ENCODE results near the gene KCNB1.

DNA sequence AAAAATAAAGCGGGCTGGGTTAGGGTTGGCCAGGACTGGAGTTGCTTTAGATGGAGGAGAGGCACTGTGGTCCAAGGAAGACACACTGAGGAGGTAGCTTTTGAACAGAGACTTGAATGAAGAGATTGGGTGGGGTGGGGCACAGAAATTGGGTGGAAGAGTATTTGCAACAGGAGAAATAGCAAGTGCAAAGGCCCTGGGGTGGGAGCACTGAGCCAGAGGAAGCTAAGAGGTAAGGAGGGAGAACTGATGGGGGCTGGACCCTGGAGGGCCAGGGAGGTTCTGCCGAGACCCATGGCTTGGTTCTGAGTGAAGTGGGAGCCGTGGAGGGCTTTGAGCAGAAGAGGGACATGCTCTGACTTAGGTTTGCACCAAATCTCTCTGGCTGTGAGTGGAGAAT, 45.4 kb downstream of the KCNB1 start:
- TF ChIP-seq EP300 (IDR thresholded peaks at IDR 0.05) (no peak), POLR2A (IDR thresholded peaks at IDR 0.05) (no peak)
- TF ChIP-seq, protein P1, sequence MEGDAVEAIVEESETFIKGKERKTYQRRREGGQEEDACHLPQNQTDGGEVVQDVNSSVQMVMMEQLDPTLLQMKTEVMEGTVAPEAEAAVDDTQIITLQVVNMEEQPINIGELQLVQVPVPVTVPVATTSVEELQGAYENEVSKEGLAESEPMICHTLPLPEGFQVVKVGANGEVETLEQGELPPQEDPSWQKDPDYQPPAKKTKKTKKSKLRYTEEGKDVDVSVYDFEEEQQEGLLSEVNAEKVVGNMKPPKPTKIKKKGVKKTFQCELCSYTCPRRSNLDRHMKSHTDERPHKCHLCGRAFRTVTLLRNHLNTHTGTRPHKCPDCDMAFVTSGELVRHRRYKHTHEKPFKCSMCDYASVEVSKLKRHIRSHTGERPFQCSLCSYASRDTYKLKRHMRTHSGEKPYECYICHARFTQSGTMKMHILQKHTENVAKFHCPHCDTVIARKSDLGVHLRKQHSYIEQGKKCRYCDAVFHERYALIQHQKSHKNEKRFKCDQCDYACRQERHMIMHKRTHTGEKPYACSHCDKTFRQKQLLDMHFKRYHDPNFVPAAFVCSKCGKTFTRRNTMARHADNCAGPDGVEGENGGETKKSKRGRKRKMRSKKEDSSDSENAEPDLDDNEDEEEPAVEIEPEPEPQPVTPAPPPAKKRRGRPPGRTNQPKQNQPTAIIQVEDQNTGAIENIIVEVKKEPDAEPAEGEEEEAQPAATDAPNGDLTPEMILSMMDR (IDR thresholded peaks at IDR 0.05): no peak

Measured in tibial nerve (tissue), 4 donors.